ENCODE results near the gene HNRNPC. TPM values are rescaled to one million over a fixed set of nuclear protein-coding genes. Genes with fewer than 3 reads are reported as not detected.
"Not testable (repeated sequence)": the region's sequence is repeated elsewhere in the genome, so short reads cannot be mapped to it uniquely, and the experiment has no call there.

The HNRNPC gene
- total RNA-seq, 2 donors from 2014 or later = 363 to 653 TPM

- no peak overlapping the region for H3K27ac ChIP-seq
- intact Hi-C loops (cut with DNase I) = no loop called here
- no peaks in the 10 kb centered on the region for H3K4me1 ChIP-seq
- no peaks in the 10 kb centered on the region for H3K27me3 ChIP-seq
- no peak for DNase-seq
- H3K9ac ChIP-seq (ENCODE audit: low read depth in 2 of 2, low read length in 2 of 2) = no peak overlapping the region
- H3K9me3 ChIP-seq = no peaks in the 10 kb centered on the region
- H3K36me3 ChIP-seq = peaks cover 36% of the 10 kb centered on the region
- H3K4me3 ChIP-seq = no peak overlapping the region
- TF ChIP-seq, protein P1, sequence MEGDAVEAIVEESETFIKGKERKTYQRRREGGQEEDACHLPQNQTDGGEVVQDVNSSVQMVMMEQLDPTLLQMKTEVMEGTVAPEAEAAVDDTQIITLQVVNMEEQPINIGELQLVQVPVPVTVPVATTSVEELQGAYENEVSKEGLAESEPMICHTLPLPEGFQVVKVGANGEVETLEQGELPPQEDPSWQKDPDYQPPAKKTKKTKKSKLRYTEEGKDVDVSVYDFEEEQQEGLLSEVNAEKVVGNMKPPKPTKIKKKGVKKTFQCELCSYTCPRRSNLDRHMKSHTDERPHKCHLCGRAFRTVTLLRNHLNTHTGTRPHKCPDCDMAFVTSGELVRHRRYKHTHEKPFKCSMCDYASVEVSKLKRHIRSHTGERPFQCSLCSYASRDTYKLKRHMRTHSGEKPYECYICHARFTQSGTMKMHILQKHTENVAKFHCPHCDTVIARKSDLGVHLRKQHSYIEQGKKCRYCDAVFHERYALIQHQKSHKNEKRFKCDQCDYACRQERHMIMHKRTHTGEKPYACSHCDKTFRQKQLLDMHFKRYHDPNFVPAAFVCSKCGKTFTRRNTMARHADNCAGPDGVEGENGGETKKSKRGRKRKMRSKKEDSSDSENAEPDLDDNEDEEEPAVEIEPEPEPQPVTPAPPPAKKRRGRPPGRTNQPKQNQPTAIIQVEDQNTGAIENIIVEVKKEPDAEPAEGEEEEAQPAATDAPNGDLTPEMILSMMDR (IDR thresholded peaks at IDR 0.05) = no peak
These were observed 38.1 kb downstream of the HNRNPC start for GRCh38 chr14:21231020-21231652.

DNA sequence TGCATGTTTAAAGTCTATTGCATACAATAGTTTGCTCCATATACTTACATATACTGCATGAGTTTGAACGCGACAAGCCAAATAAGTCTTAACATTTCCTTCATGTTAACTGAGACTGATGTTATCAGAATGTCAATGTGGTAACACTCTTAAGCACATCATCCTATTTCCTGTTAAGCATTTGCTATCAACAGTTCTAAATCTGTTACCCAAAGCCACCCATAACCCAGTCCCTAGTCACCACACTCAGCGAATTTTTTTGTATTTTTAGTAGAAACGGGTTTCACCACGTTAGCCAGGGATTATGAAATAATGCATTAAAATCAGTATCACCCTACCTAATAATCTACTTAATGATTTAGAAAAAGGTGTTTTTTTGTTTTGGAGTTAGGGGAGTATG lies 39.4 kb downstream of the HNRNPC start:
- no peak for DNase-seq

GRCh38 chr14:21227981-21228380 lies 41.3 kb downstream of the HNRNPC start:
- DNase-seq = no peak
- Histone ChIP-seq H3K27ac (no peak overlapping the region), H3K4me1 (no peaks in the 10 kb centered on the region), H3K36me3 (peaks cover 39% of the 10 kb centered on the region), H3K27me3 (no peaks in the 10 kb centered on the region), H3K9ac (ENCODE audit: low read depth in 2 of 2, low read length in 2 of 2) (no peak overlapping the region), H3K9me3 (no peaks in the 10 kb centered on the region), H3K4me3 (no peak overlapping the region)
- TF ChIP-seq, protein P1 (IDR thresholded peaks at IDR 0.05) = no peak
- intact Hi-C loops (cut with DNase I) = loop anchor here (10.0 kb wide), 1 partner anchor 157 kb away; the partner anchor contains the start of gene SUPT16H

More for the DNA sequence above, 39.4 kb downstream of the HNRNPC start:
- TF ChIP-seq, protein P1 (IDR thresholded peaks at IDR 0.05) = no peak
- Histone ChIP-seq H3K36me3 (peaks cover 45% of the 10 kb centered on the region), H3K27me3 (no peaks in the 10 kb centered on the region), H3K4me3 (no peak overlapping the region), H3K27ac (no peak overlapping the region), H3K9ac (ENCODE audit: low read depth in 2 of 2, low read length in 2 of 2) (no peak overlapping the region), H3K4me1 (no peaks in the 10 kb centered on the region), H3K9me3 (no peaks in the 10 kb centered on the region)
- intact Hi-C loops (cut with DNase I) = loop anchor here (10.0 kb wide), 1 partner anchor 155 kb away; the partner anchor contains the start of gene SUPT16H

GRCh38 chr14:21227150-21227549 lies 42.1 kb downstream of the HNRNPC start:
- Histone ChIP-seq H3K27ac (no peak overlapping the region), H3K4me1 (no peaks in the 10 kb centered on the region), H3K9ac (ENCODE audit: low read depth in 2 of 2, low read length in 2 of 2) (no peak overlapping the region), H3K27me3 (no peaks in the 10 kb centered on the region), H3K36me3 (peaks cover 31% of the 10 kb centered on the region), H3K9me3 (no peaks in the 10 kb centered on the region), H3K4me3 (no peak overlapping the region)
- TF ChIP-seq, protein P1 (IDR thresholded peaks at IDR 0.05) = no peak
- intact Hi-C loops (cut with DNase I) = loop anchor here (10.0 kb wide), 1 partner anchor 158 kb away; the partner anchor contains the start of gene SUPT16H
- no peak for DNase-seq

DNA sequence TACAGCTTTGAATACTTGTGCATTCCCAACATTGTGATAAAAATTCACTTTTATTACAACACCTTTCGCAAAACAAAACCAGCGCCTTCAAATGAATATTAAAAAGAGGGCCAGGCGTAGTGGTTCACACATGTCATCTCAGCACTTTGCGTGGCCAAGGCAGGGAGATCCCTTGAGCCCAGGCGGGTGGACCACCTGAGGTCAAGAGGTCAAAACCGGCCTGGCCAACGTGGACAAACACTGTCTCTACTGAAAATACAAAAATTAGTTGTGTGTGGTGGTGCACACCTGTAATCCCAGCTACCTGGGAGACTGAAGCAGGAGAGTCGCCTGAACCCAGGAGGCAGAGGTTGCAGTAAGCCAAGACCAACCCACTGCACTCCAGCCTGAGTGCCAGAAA lies 42.8 kb downstream of the HNRNPC start:
- no peak for DNase-seq
- Histone ChIP-seq H3K4me1 (no peaks in the 10 kb centered on the region), H3K27me3 (no peaks in the 10 kb centered on the region), H3K36me3 (peaks cover 28% of the 10 kb centered on the region), H3K9me3 (no peaks in the 10 kb centered on the region), H3K27ac (no peak overlapping the region), H3K9ac (ENCODE audit: low read depth in 2 of 2, low read length in 2 of 2) (no peak overlapping the region), H3K4me3 (no peak overlapping the region)
- TF ChIP-seq, protein P1 (IDR thresholded peaks at IDR 0.05) = no peak
- intact Hi-C loops (cut with DNase I) = loop anchor here (10.0 kb wide), 1 partner anchor 158 kb away; the partner anchor contains the start of gene SUPT16H

DNA sequence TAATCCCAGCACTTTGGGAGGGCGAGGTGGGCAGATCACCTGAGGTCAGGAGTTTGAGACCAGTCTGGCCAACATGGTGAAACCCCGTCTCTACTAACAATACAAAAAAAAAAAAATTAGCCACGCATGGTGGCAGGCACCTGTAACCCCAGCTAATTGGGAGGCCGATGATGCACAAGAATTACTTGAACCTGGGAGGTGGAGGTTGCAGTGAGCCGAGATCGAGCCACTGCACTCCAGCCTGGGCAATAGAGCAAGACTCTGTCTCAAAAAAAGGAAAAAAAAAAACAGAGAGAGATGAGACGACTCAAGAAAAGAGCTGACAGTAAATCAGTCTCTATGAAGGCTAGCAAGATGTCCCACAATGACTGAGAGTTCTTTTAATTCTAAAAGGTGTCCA lies 44.1 kb downstream of the HNRNPC start:
- not testable (repeated sequence) for DNase-seq; H3K27ac ChIP-seq; H3K27me3 ChIP-seq; H3K9me3 ChIP-seq; H3K4me1 ChIP-seq; H3K4me3 ChIP-seq; H3K9ac ChIP-seq (ENCODE audit: low read depth in 2 of 2, low read length in 2 of 2)
- peaks cover 30% of the 10 kb centered on the region for H3K36me3 ChIP-seq
- intact Hi-C loops (cut with DNase I) = loop anchor here (10.0 kb wide), 1 partner anchor 160 kb away; the partner anchor contains the start of gene SUPT16H

Data from colonic mucosa (tissue), 4 donors.